Hematopoietic multipotent progenitor cell treated with erythropoietin and hydrocortisone succinate and interleukin-3 and kit ligand, for 4 days (in vitro differentiated cells): ENCODE results near the gene LTF.
A peak's percentile ranks its signal among the peaks of the same experiment; 100 is the strongest.
"Not testable (repeated sequence)": the region's sequence is repeated elsewhere in the genome, so short reads cannot be mapped to it uniquely, and the experiment has no call there.

Experiments used
- DNase-seq: peaks from one replicate; pipeline ENCODE4 v3.0.0-alpha.2; 2015

The LTF gene

GRCh38 chr3:46412786-46413298, 51.9 kb downstream of the LTF start:
- DNase-seq, result no peak

GRCh38 chr3:46411271-46411670, 53.4 kb downstream of the LTF start:
- no peak for DNase-seq

DNA sequence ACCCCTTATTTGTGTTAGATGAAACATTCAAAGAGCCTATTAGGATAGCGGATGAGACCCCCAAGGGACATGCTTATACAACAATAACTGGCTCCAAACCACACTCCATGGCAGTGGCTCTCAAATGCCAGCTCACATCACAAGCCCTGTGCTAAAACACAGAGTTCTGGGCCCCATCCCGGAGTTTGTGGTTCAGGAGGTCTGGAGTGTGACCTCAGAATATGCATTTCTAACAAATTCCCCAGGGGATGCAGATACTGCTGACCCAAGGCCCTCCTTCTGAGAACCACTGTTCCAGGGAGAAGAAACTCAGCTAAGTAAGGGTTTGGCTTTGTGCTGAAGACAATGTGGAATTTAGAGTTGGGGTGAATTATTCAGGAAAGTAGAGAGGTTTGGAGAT, 54.0 kb downstream of the LTF start:
- DNase-seq, result no peak

GRCh38 chr3:46409739-46410489, 54.8 kb downstream of the LTF start:
- no peak for DNase-seq

DNA sequence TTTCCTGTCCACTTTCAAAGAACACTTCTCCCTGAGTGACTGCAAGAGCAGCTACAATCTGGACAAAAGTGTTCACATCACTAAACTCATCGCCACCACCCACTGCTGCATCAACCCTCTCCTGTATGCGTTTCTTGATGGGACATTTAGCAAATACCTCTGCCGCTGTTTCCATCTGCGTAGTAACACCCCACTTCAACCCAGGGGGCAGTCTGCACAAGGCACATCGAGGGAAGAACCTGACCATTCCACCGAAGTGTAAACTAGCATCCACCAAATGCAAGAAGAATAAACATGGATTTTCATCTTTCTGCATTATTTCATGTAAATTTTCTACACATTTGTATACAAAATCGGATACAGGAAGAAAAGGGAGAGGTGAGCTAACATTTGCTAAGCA, 55.9 kb downstream of the LTF start:
- DNase-seq, result no peak

DNA sequence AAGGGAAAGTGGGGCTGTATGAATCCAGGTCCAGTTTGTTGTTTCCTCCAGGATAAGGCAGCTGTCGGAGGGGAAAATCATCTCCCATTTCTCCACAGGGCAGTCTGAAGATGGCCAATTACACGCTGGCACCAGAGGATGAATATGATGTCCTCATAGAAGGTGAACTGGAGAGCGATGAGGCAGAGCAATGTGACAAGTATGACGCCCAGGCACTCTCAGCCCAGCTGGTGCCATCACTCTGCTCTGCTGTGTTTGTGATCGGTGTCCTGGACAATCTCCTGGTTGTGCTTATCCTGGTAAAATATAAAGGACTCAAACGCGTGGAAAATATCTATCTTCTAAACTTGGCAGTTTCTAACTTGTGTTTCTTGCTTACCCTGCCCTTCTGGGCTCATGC, 56.7 kb downstream of the LTF start:
- DNase-seq, result no peak

- DNase-seq, result peak; percentile 96
These were observed 57.7 kb downstream of the LTF start, which contains the start of the genes CCR5AS and CCRL2 for GRCh38 chr3:46406788-46407611. CCR5AS (minus strand) TSS chr3:46407066. CCRL2 (plus strand) TSS chr3:46407259; CDS start chr3:46408080, 821 bp downstream.

- DNase-seq, result no peak
These were observed 58.3 kb downstream of the LTF start for GRCh38 chr3:46406443-46406787.

DNA sequence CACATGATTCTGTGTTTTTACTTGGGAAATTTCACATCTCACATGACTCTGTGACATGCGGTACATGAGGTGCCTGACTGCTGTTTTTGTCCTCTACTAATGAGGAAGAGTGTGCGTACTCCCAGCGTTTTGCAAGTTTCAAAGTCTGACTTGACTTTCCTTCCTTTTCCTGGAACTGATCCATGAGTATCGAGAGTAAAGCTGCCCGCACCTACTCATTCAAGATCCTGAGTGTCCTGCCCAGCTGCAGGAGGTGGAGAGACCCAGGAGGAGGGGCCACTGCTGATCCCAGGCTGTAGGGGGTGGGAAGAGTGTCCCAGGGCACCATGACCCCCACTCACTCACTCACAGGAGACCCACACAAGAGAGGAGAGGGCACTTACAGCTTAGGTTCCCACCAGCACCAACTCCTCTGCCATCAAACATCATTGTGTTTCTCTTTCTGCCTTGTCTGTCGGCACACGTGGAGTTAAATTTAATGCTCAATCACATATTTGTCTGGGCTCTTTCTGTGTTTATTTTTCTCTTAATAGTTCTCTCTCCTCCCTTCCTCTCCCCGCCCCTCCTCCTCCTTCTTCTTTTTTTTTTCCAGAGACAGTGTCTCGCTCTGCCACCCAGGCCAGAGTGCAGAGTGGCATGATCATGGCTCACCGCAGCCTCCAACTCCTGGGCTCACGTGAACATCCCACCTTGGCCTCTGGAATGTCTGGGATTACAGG, 59.2 kb downstream of the LTF start:
- no peak for DNase-seq

- DNase-seq, result not testable (repeated sequence)
These were observed 61.8 kb downstream of the LTF start for GRCh38 chr3:46402902-46403301.

DNA sequence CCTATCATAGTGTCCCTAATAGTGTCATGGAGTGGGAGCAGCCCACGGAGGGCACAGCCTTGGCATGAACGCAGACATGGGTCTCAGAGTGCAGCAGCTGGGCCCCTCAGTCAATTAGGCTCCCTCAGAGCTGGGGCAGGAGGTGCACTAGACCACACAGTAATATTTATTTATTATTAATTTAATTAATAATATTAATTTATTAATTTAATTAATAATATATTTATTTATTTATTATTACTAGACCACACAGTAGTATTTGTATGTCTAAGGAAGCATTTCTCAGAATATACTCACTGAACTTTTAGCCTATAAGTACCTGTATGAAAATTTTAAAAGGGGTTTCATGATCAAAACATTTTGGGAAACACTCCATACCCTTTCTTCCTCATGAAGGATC, 63.1 kb downstream of the LTF start:
- no peak for DNase-seq

GRCh38 chr3:46400846-46401245, 63.9 kb downstream of the LTF start:
- DNase-seq, result no peak

DNA sequence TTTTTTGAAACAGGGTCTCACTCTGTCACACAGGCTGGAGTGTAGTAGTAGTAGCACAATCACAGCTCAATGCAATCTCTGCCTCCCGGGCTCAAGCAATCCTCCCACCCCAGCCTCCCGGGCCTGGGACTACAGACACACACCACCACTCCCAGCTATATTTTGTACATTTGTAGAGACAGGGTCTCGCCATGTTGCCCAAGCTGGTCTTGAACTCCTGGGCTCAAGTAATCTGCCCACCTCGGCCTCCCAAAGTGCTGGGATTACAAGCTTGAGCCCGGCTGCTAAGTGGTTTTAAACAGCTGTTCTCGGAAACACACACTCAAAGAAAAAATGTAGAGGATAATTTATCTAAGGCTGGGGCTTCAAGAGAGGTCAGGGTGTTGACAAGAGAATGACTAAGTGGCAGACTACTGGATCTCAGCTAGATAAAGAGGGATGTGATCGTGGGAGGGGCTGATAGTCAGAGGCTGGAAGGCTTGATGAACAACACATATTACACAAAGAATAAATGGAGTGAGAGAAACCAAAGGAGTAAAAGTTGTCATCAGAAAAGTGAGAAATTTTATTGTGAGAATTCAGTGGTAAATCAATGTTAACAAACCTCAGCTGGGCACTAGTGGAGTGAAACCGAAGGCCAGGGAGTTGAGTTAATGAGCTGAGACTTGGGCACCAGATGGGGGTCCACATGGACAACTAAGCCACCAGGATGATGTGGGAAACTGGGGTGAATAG, 64.5 kb downstream of the LTF start:
- DNase-seq, result peak; percentile 58

- no peak for DNase-seq
These were observed 65.1 kb downstream of the LTF start for GRCh38 chr3:46399557-46399956.

GRCh38 chr3:46399098-46399497, 65.6 kb downstream of the LTF start:
- DNase-seq, result no peak

GRCh38 chr3:46398186-46398955, 66.3 kb downstream of the LTF start:
- DNase-seq, result no peak

GRCh38 chr3:46397111-46397510, 67.6 kb downstream of the LTF start:
- DNase-seq, result no peak

DNA sequence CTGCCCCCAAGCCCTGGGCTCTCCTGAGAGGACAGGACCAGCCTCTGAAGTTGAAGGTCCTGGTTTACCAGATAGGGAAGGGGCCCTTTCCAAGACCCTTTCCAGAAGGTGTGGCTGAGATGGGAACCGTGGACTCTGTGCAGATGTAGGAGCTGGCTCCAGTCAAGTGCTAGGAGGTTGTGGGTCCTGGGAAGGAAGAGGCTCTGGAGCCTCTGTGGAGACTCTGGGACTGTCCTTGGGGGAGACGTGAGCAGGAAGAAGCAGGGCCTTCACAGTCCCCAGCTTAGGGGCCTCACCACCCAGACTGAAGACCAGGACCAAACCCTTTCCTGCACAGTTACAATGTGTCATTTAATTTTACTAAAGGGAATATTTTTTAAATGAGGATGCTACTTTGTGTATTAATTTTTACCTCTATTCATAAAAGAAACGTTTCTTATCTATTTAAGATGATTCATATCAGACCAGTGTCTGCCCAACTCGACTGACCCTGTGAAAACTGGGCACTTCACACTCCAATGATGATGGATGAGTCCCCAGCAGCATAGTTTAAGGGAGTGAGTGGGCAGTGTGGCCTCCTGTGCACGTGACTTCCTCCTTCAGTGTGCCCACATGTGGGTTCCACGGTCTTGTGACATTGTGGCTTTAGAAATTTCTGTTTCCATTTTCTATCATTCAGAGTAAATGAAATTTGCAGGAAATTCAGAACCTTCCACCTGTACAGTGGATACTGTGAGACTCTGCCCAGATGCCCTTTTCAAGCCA, 68.8 kb downstream of the LTF start:
- DNase-seq, result peak; percentile 72

GRCh38 chr3:46395210-46395661, 69.5 kb downstream of the LTF start:
- DNase-seq, result peak; percentile 39

DNA sequence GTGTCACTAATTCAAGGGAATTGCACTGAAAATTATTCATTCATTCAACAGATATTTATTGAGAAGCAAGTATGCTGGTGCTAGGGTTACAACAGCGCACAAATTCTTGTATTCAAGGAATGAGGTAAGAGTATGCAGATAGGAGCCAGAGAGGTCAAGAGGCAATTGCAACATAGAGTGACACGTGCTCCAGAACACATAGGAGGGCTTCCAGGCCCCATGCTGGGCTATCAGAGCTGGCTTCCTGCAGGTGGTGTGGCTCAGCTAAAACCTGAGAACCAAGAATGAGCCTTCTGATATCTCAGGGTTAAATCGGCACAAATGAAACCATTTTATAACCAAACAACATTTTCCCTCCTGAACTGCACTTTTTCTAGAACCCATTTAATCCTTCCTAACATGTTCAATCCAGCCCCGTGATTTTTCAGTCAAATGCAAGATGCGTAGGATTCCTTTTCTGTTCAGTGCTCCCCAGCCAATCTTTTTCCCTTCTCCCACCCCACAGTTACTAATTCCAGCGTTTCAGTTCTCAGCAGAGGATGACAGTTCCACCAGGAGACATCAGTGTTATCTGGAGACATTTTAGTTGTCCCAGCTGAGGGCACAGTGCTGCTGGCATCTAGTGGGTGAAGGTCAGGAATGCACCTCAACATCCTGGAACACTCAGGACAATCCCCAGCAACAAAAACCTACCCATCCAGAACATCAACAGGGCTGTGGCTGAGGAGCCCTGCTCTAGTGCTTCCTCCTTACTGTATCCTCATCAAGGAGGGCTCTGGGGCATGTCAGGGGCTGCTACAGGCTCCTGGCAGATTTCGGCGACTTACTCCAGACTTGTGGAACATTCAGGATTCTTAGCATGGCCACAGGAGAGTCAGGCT, 70.9 kb downstream of the LTF start:
- DNase-seq, result peak; percentile 63
